ENCODE results near the gene ATOH7.

Gene ATOH7

DNA sequence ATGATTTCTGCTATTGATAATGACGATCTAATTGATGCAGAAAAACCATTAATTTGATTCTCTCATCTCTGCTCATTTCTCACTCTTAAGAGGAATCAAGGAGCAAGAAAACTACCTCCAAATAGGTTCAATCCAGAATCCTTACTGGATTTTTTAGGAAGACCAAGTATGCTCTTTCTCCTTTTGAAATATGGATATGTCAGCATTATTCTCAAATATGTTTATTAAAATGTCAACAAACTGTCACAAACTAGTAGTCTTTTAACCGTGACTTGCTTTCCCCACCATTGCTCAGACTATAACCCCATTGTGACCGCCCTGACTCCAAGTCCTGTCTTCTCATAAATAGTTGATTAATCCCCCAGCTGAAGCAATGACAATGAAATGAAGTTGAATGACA is 1.1 kb upstream of the ATOH7 start:
- FAIRE-seq, result no peak
- no peak for DNase-seq (ENCODE audit: insufficient read length)
- TF ChIP-seq POLR2A (IDR thresholded peaks at IDR 0.05; ENCODE audit: low read depth, low read length) (no peak), POLR2AphosphoS5 (IDR thresholded peaks at IDR 0.05; ENCODE audit: low read depth, low read length) (no peak), TAF1 (IDR thresholded peaks at IDR 0.05; ENCODE audit: borderline replicate concordance, low read depth, low read length) (no peak)

DNA sequence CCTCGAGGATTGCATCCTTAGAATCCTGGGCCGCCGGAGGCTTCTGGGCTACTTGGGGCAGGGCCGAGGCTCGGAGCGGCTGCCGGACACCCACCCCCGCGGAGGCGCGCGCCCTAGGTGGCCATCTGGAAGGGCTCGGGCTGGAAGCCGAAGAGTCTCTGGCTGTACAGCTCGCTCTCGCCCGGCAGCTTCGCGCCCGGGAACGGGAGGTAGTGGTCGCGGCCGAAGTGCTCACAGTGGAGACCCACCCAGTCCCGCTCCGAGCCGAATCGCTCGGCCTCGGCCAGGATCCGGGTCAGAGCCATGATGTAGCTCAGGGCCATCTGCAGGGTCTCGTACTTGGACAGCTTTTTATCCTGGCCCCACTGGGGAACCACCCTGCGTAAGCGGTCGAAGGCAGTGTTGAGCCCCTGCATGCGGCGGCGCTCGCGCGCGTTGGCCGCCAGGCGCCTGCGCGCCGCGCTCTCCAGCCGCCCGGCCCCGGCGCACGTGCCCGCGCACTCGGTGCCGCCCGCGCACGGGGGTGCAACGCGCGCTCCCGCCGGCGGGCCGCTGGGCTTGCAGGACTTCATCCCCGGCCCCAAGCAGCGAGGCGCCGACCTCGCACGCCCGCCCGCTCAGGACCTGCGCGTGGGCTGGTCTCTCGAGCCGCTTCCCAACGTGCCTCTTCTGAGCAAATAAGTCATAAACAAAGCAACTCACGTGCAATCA is 652 bp downstream of the ATOH7 start:
- TF ChIP-seq POLR2AphosphoS5 (IDR thresholded peaks at IDR 0.05; ENCODE audit: low read depth, low read length), result no peak
- no peak for TF ChIP-seq POLR2A (IDR thresholded peaks at IDR 0.05; ENCODE audit: low read depth, low read length)
- no peak for TF ChIP-seq TAF1 (IDR thresholded peaks at IDR 0.05; ENCODE audit: borderline replicate concordance, low read depth, low read length)
- FAIRE-seq (peak; percentile 82), DNase-seq (ENCODE audit: insufficient read length) (peak; percentile 75)

DNA sequence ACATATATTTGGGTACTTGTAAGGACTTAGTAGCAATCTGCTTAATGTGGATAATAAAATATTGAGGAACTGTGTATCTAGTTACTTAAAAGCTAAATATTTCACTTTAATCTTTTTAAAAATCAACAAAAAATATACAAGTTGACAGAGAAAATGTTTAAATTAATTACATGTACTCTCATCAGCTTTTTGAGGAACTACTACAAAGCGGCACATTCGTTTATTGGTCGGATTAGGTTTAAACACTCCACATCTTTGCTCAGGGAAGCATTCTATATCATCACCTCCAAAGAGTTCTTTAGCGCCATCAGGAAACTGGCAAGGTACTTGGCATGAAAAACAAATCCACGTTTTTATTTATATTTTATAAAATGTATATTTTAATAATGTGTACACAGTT is 1.6 kb downstream of the ATOH7 start:
- DNase-seq (ENCODE audit: insufficient read length) (no peak), FAIRE-seq (no peak)
- no peak for TF ChIP-seq POLR2AphosphoS5 (IDR thresholded peaks at IDR 0.05; ENCODE audit: low read depth, low read length)
- TF ChIP-seq TAF1 (IDR thresholded peaks at IDR 0.05; ENCODE audit: borderline replicate concordance, low read depth, low read length), result no peak
- no peak for TF ChIP-seq POLR2A (IDR thresholded peaks at IDR 0.05; ENCODE audit: low read depth, low read length)

DNA sequence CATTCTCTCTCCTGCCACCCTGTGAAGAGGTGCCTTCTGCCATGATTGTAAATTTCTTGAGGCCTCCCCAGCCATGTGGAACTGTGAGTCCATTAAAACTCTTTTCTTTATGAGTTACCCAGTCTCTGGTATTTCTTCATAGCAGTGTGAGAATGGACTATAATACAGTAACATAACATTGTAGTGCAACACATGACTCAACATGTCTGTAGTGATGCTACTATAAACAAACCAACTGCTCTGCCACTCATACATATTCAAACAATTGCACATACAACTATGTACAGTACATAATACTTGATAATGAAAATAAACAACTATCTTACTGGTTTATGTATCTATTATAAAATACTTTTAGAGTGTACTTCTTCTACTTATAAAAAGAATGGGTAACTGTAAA is 7.1 kb downstream of the ATOH7 start:
- TF ChIP-seq POLR2AphosphoS5 (IDR thresholded peaks at IDR 0.05; ENCODE audit: low read depth, low read length) (no peak), TAF1 (IDR thresholded peaks at IDR 0.05; ENCODE audit: borderline replicate concordance, low read depth, low read length) (no peak), POLR2A (IDR thresholded peaks at IDR 0.05; ENCODE audit: low read depth, low read length) (no peak)
- DNase-seq (ENCODE audit: insufficient read length) (no peak), FAIRE-seq (no peak)

DNA sequence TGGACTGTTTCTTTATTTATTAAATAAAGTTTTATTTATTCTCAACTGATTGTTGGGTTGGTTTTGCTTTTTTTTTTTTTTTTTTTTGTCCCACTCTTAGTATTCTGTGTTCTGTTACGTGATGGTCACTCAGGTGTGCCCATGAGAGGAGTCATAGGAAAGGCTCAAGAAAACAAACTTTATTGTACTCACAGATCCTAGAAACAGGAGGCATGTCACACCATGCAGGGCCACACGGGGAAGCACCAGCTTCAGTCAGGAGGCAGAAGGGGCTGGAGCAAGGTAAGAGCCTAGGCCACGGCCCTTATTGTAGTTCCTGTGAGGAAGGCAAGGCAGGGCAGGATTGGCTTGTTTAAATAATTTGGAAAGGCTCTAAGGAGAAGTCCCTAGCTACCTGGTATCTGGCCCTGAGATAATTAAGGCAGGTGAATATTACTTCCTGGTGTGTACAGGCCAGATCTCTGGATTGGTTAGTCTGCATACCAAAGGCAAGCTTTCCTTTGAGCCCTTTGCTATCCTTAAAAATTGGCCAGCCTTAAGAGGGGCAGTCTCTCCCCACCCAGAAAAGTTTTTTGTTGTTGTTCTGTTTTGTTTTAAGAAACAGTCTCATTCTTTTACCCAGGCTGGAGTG is 8.3 kb downstream of the ATOH7 start:
- TF ChIP-seq POLR2AphosphoS5 (IDR thresholded peaks at IDR 0.05; ENCODE audit: low read depth, low read length) (no peak), POLR2A (IDR thresholded peaks at IDR 0.05; ENCODE audit: low read depth, low read length) (no peak), TAF1 (IDR thresholded peaks at IDR 0.05; ENCODE audit: borderline replicate concordance, low read depth, low read length) (no peak)
- DNase-seq (ENCODE audit: insufficient read length), result no peak
- FAIRE-seq, result no peak

DNA sequence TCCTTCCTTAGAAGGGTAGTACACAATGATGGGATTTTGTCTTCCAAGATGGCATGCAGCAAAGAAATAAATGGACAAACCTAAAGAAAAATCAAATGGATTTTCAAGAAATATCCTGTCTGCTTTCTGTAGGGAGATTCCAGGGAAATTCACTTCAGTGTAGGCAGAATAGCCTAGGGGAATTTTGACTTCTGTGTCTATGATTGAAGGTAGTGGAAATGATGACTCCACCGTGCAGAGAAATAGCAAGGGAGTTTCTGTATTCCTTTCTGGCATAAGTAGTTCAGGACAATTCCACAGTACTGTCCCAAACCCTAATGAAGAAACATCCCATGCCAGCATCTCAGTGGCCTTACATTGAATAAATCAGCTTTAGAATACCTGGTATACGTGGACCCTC is 9.5 kb downstream of the ATOH7 start:
- DNase-seq (ENCODE audit: insufficient read length) (no peak), FAIRE-seq (no peak)
- TF ChIP-seq TAF1 (IDR thresholded peaks at IDR 0.05; ENCODE audit: borderline replicate concordance, low read depth, low read length) (no peak), POLR2AphosphoS5 (IDR thresholded peaks at IDR 0.05; ENCODE audit: low read depth, low read length) (no peak), POLR2A (IDR thresholded peaks at IDR 0.05; ENCODE audit: low read depth, low read length) (no peak)

DNA sequence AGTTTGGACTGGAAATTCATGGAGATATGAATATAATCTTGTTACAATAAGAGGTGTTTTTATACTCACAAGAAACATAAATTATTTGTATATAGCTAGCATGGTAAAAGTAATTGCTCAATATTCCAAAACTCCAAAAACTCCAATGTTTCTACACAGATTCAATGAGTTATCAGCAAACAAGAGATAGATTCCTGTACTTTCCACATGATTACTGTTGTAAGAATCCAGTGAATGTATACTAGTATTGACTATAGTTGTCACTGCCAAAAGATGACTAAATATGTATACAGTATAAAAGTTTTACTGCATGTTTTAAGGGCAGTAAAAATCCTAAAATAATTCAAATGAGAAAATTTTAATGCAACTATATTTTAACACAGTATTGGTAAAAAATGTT is 10.7 kb downstream of the ATOH7 start:
- TF ChIP-seq POLR2AphosphoS5 (IDR thresholded peaks at IDR 0.05; ENCODE audit: low read depth, low read length), result no peak
- no peak for TF ChIP-seq POLR2A (IDR thresholded peaks at IDR 0.05; ENCODE audit: low read depth, low read length)
- TF ChIP-seq TAF1 (IDR thresholded peaks at IDR 0.05; ENCODE audit: borderline replicate concordance, low read depth, low read length), result no peak
- DNase-seq (ENCODE audit: insufficient read length), result no peak
- no peak for FAIRE-seq

DNA sequence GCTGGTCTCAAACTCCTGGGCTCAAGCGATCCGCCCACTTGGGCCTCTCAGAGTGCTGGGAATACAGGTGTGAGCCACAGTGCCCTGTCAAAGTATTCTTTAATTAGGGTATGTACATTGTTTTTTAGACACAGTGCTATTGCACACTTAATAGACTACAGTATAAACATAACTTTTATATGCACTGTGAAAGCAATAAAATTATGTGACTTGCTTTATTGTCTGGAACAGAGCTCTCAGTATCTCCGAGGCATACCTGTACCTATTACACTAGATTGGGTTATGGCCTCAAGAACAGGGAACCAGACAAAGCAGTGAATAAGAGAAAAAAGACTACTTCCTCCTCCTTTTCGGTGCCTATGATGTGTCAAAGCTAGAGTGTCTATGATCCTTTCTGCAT is 13.1 kb downstream of the ATOH7 start:
- TF ChIP-seq TAF1 (IDR thresholded peaks at IDR 0.05; ENCODE audit: borderline replicate concordance, low read depth, low read length) (no peak), POLR2A (IDR thresholded peaks at IDR 0.05; ENCODE audit: low read depth, low read length) (no peak), POLR2AphosphoS5 (IDR thresholded peaks at IDR 0.05; ENCODE audit: low read depth, low read length) (no peak)

DNA sequence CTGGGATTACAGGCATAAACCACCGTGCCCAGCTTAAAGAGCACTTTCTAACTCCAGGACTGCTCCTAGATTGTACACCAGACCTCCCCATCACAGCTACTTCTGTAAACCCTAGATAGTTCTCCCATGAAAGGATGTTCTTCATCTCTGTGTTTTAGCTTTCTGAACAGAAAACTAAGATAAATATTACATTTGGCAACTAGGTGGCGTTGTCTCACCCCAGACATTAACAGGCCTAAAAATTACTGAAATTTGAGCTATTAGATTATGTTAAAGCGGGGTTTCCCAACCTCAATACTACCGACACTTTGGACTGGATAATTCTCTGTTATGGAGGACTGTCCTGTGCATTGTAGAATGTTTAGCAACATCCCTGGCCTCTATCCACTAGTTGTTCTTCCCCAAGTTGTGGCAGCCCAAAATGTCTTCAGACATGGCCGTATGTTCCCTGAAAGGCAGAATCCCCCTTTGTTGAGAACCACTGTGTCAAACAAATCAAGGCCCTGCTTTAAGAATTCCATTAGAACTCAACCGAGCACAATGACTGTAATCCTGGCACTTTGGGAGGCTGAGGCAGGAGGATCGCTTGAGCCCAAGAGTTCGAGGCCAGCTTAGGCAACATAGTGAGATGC is 19.1 kb downstream of the ATOH7 start:
- FAIRE-seq, result peak; percentile 83

More for the DNA sequence above, 13.1 kb downstream of the ATOH7 start:
- DNase-seq (ENCODE audit: insufficient read length) (no peak), FAIRE-seq (no peak)

DNA sequence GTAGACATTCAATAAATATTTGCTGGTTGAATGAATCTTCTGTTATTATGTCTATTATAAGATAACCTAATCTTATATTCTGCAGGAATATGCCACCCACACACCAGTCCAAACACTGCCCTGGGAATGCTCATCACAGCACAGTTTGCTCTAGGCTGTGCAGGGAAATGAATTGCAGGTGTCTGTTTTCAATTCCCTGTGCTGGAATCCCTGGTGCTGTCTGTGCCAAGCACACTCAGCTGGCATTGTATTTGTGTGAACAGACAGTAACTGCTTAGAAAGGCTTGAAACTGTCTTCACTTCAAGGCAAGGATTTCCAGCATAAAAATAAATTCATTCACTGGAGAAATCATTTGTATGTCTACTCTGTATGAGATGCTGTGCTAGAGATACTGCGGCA is 20.2 kb downstream of the ATOH7 start:
- FAIRE-seq, result no peak

More for the DNA sequence above, 19.1 kb downstream of the ATOH7 start:
- TF ChIP-seq POLR2AphosphoS5 (IDR thresholded peaks at IDR 0.05; ENCODE audit: low read depth, low read length) (no peak), TAF1 (IDR thresholded peaks at IDR 0.05; ENCODE audit: borderline replicate concordance, low read depth, low read length) (no peak), POLR2A (IDR thresholded peaks at IDR 0.05; ENCODE audit: low read depth, low read length) (no peak)
- no peak for DNase-seq (ENCODE audit: insufficient read length)

DNA sequence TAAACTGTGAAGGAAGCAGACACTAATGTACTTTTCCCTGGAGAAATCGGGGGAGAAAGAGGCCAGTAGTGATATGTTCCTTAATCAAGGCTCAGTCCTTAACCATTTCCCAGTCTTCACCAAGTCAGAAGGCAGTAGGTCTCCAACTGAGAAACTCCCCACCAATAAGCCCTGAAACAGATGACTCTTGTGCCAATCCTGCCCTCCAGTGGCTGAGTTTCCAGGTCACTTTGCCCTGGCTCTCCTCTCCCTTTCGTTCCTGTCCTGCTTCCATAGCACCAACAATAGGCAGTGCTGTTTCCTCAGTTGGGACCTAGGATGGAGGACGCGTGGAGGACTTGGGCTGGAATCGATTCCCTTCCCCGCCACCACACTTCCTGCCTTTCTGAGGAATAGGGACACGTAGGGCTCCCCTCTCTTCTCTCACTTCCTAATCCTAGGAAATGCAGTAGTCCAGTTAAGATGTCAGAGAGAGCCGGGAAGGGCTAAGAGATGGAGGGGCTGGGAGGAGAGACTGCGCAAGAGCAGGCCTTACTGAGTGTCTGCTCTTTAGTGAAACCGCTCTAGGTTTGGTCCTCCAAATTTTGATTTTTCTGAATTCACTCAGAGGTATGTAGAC is 23.4 kb downstream of the ATOH7 start:
- no peak for DNase-seq (ENCODE audit: insufficient read length)
- FAIRE-seq, result no peak
- TF ChIP-seq TAF1 (IDR thresholded peaks at IDR 0.05; ENCODE audit: borderline replicate concordance, low read depth, low read length) (no peak), POLR2A (IDR thresholded peaks at IDR 0.05; ENCODE audit: low read depth, low read length) (no peak), POLR2AphosphoS5 (IDR thresholded peaks at IDR 0.05; ENCODE audit: low read depth, low read length) (no peak)

More for the DNA sequence above, 20.2 kb downstream of the ATOH7 start:
- TF ChIP-seq POLR2AphosphoS5 (IDR thresholded peaks at IDR 0.05; ENCODE audit: low read depth, low read length), result no peak
- TF ChIP-seq TAF1 (IDR thresholded peaks at IDR 0.05; ENCODE audit: borderline replicate concordance, low read depth, low read length), result no peak
- TF ChIP-seq POLR2A (IDR thresholded peaks at IDR 0.05; ENCODE audit: low read depth, low read length), result no peak
- no peak for DNase-seq (ENCODE audit: insufficient read length)

Data from GM12892 (cell line).